T-helper 2 cell treated with Interferon-gamma antibody and Interleukin-4, amounts not matched to agents 100 ng/mL and 5 ng/mL, for 36 hours (primary cell): ENCODE results near the gene ARHGEF28. TPM values are rescaled to one million over a fixed set of nuclear protein-coding genes. Genes with fewer than 3 reads are reported as not detected.

Source experiments
- intact Hi-C: fragments of 100-400 bp; cut with micrococcal nuclease; formaldehyde crosslinking; loops from one replicate; pipeline ENCODE4 v1.15.1; 2023
- total RNA-seq: library from RNA; stranded (reverse); gene quantifications from 2 replicates; pipeline ENCODE4 v1.2.3, GENCODE V29; 2022

Gene ARHGEF28
- total RNA-seq, 1 donor from 2014 or later = not detected

- intact Hi-C loops = no loop called here
Measured at GRCh38 chr5:73654171-73654811, 28.3 kb downstream of the ARHGEF28 start.

- intact Hi-C loops = no loop called here
Measured at GRCh38 chr5:73654819-73655318, 28.9 kb downstream of the ARHGEF28 start.

DNA sequence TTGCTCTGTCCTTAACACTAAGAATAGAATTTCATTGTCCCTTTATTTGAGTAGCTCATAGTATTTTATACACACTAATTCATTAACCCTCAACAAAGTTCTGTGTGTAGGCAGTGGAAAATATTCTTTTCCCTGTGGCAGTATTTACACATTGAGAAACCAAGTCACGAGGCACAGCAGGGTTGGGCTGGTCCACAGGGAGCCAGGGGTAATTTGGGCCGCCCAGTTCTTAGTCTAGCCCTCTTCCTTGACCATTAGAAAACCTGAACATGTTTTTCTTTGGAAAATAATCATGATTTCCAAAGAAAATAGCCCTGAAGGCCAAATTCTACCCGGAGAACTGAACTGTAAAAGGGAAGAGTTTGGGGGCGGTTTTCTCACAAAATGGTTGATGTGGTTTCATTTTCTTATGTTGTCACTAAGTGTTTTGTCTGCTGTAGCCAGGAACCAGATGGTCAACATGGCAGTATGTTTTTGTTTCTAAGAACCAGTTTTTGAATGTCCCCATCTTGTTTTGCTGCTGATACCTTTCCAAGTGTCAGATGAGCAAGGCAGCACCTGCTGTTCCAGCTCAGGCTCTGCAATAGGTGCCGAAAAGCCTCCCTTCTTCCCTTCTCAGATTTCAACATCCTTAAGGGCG is 29.6 kb downstream of the ARHGEF28 start:
- intact Hi-C loops = no loop called here

DNA sequence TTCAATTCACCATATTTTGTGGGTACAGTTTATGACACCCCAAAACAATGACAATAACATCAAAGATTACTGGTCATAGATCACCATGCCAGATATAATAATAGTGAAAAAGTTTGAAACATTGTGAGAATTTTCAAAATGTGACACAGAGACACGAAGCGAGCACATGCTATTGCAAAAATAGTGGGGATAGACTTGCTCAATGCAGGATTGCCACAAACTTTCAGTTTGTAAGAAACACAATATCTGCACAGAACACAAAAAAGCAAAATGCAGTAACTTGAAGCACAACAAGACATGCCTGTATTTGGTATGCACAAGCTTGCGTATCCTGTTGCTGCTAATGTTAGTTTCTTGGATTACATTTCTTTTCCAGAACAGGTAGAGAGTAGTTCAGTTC is 35.8 kb downstream of the ARHGEF28 start:
- intact Hi-C loops = no loop called here

DNA sequence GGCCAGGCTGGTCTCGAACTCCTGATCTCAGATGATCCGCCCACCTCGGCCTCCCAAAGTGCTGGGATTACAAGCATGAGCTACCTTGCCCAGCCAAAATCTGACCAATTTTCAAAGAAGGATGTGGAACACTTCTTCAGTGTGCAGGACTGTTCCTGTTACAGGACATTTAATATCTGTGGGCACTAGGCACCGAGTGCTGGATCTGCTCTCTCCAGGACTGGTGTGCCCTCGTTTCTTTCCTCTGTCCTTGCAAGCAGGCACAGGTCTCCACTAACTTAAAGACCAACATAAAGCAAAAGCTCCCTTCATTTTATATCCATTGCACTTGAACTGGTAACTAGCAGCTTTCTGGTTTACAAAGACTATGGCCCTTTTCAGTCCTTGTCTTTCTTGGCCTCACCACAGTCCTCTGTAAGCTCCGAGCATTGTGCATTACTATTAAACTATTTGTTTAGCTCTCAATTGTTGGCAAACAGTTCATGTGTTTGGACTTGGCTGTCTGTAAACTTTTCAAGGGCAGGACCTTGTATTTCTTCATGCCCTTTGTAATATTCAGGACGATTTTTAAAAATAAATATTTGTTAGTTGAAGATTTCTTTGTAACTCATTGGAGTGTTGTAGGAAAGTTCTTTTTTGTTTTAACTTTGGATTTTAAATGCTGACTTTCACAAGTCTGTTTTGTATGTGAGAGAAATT is 37.3 kb downstream of the ARHGEF28 start:
- intact Hi-C loops = no loop called here

GRCh38 chr5:73663860-73664240 is 37.9 kb downstream of the ARHGEF28 start:
- intact Hi-C loops = no loop called here

DNA sequence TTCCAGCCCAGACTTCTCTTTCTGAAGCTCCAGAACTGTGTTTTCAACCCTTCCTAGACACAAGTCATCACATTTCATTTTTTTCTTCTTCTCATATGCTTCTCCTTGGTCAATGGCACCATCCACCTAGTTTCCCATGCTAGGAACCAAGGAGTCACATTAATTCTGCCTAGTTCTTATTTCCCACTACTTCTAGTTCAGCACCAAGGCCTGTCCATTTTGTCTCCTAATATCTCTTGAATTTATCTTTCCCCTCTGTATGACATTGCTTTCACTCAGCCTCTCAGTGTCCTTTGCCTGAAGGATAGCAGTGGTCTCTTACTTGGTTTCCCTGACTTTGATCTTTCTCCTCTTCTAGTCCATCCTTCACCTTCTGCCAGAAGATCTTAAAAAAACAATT is 38.8 kb downstream of the ARHGEF28 start:
- intact Hi-C loops = no loop called here

DNA sequence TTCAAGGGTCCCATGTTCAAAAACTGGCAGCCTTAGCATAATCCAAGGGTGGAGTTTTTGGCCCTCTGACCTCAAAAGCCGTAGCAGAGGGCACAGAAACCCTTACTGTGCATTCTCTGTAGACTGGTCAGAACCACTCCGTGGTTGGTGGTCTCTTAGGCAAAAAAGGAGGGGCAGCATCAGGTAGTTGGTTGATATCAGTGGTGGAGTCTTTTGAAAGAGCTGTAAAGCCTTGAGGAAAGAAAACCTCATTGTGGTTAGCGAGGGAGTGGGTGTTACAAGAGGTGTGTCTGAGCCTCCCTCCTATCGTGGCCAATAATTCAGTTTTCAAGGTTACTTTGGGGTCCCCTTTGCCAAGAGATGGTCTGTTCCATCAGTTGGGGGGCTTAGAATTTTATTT is 40.9 kb downstream of the ARHGEF28 start:
- intact Hi-C loops = no loop called here

DNA sequence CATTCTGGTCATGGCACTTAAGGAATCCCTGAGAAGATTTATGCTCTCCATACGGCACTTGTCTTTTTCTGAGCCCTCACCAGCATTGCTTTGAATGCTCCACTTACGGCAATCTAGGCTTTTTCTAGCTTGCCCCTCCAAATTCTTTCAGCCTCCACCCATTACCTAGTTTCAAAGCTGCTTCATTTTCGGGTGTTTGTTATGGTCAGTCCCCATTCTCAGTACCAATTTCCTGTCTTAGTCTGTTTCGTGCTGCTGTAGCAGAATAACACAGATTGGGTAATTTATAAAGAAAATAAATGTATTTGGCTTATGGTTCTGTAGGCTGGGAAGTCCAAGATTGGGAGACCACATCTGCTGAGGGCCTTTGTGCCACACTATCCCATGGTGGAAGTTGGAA is 42.0 kb downstream of the ARHGEF28 start:
- intact Hi-C loops = no loop called here

GRCh38 chr5:73668486-73669111 is 42.6 kb downstream of the ARHGEF28 start:
- intact Hi-C loops = no loop called here

- intact Hi-C loops = no loop called here
Measured at GRCh38 chr5:73670731-73671130, 44.7 kb downstream of the ARHGEF28 start.

- intact Hi-C loops = no loop called here
Measured at GRCh38 chr5:73672132-73672531, 46.1 kb downstream of the ARHGEF28 start.

GRCh38 chr5:73673161-73673591 is 47.2 kb downstream of the ARHGEF28 start:
- intact Hi-C loops = no loop called here

DNA sequence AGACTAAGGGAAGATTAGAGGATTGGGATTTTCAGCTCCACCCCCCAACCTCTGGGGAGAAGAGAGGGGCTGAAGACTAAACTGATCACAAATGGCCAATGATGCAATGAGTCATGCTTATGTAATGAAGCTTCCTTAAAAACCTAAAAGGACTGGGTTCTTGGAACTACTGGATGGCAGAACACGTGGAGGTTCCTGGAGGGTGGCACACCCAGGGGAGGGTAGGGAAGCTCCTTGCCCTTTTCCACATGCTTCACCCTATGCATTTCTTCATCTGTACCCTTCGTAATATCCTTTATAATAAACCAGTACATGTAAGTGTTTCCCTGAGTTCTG is 48.6 kb downstream of the ARHGEF28 start:
- intact Hi-C loops = no loop called here

GRCh38 chr5:73678322-73678740 is 52.3 kb downstream of the ARHGEF28 start:
- intact Hi-C loops = no loop called here

DNA sequence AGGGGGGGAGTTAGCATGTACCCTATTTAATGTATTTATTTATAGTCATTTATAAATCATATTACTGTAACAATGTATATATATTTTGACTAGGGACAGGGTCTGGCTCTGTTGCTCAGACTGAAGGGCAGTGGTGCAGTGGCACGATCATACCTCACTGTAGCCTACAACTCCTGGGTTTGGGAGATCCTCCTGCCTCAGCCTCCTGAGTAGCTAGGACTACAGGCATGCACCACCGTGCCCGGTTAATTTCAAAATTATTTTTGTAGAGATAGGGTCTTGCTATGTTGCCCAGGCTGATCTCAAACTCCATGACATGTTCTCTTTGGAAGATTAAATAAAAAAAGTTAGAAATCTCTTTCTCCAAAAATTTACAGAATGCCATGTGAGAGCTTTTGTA is 52.8 kb downstream of the ARHGEF28 start:
- intact Hi-C loops = no loop called here

DNA sequence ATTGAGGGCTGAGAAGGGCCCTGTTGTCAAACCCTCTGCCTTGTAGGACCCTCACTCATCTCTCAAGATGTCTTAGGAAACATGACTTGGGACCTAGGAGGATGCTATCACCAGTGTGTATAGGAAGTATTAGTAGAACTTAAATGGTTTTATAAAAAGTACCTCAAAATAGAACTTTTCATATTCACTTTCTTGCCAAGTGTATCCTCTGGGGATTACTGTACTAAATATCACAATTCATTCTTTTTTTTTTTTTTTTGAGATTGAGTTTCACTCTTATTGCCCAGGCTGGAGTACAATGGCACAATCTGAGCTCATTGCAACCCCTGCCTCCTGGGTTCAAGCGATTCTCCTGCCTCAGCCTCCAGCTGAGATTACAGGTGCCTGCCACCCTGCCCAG is 56.2 kb downstream of the ARHGEF28 start:
- intact Hi-C loops = no loop called here

GRCh38 chr5:73684691-73685090 is 58.7 kb downstream of the ARHGEF28 start:
- intact Hi-C loops = no loop called here

GRCh38 chr5:73686912-73687311 is 60.9 kb downstream of the ARHGEF28 start:
- intact Hi-C loops = no loop called here

DNA sequence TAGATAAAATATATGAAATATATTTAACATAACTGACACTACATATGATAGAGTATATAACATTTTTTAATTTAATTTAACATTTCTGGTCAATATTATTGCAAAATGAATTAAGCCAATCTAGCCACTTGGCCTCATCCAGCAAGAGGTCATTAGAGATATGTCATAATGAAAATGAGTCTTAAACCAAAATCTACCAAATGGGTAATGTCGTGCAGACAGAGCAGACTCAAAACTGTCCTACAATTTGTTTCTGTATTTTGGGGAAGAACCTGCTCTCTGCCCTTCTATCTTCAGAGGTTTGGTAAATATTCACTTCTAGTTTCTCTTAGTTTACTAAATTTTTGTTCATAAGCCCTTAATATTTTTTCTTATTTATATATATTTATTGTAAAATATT is 61.4 kb downstream of the ARHGEF28 start:
- intact Hi-C loops = no loop called here

DNA sequence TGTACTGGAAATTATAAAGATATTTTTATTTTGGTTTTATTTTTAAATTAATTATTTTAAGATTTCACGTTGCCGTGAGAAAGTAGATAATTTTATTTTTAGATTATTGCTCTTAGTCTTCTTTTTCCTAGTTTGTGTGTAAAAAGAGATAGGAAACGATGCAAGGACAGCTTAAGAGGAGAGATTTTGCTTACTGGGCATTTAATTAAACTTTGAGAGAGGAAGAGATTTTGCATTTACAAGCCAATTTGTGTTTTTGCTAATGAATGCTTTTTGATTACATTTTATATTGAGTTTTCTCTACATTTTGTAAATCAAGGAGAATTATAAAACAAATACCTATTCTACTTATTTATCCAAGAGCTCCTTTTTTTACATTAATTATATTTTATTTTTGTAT is 64.0 kb downstream of the ARHGEF28 start:
- intact Hi-C loops = no loop called here
